Testis (tissue), 3 donors: ENCODE data around the gene CDK6. TPM values are rescaled to one million over a fixed set of nuclear protein-coding genes. Genes with fewer than 3 reads are reported as not detected.
A peak's percentile ranks its signal among the peaks of the same experiment; 100 is the strongest.

Experiments
- DNase-seq: peaks from one replicate; pipeline ENCODE4 v3.0.0-alpha.2; 2019
- H3K27ac ChIP-seq, 2 donors: fragments of 200-600 bp; sonication (generic); one replicate each; pipeline ENCODE4 v1.5.1; 2019
- H3K27me3 ChIP-seq: fragments of 200-600 bp; sonication (generic); one replicate; pipeline ENCODE4 v1.5.1; 2019
- H3K36me3 ChIP-seq: fragments of 200-600 bp; sonication (generic); one replicate; pipeline ENCODE4 v1.5.1; 2017; ENCODE audit warnings: low read depth; ENCODE audit errors: missing control alignments
- H3K4me1 ChIP-seq: fragments of 200-600 bp; sonication (generic); one replicate; pipeline ENCODE4 v1.5.1; 2019
- H3K4me3 ChIP-seq, 2 donors: fragments of 200-600 bp; sonication (generic); one replicate each; pipeline ENCODE4 v1.5.1; 2017 to 2019
- H3K9me3 ChIP-seq: fragments of 200-600 bp; sonication (generic); one replicate; pipeline ENCODE4 v1.5.1; 2017
- CTCF ChIP-seq, 3 experiments: fragments of 450-650 bp in 2 of 3; fragments of 200-600 bp in 1 of 3; sonication (generic) in 1 of 3; IDR thresholded peaks; one replicate each; pipeline ENCODE4 v1.5.1; 2016 to 2019; ENCODE audit warnings: antibody characterized with exemption in 3 of 3, mild to moderate bottlenecking in 2 of 3, moderate library complexity in 1 of 3
- POLR2A ChIP-seq: fragments of 450-650 bp; IDR thresholded peaks from one replicate; pipeline ENCODE4 v1.6.1; 2017; ENCODE audit warnings: antibody characterized with exemption, mild to moderate bottlenecking, moderate library complexity
- WGBS, 2 donors: methylation state at CpG; one replicate each; pipeline ENCODE4 v1.1.5; 2018; 5-methylcytosine and 5-hydroxymethylcytosine counted together
- intact Hi-C: fragments of 100-400 bp; cut with DNase I; formaldehyde crosslinking; loops from one replicate; pipeline ENCODE4 v1.15.1; 2023; ENCODE audit warnings: low total_unique reads
- polyA plus RNA-seq: library from polyadenylated mRNA; stranded (reverse); fragments of 350-450 nt; fragmentation: Illumina TruSeq; extraction: RNeasy Lipid Tissue Mini Kit (QIAGEN cat#74804); gene quantifications from one replicate; pipeline ENCODE4 v1.2.3, GENCODE V29; 2014; ENCODE audit warnings: low read depth, low replicate concordance; ENCODE audit not compliant: insufficient read depth
- total RNA-seq, 2 donors: library from RNA; depleted of rRNA; stranded (reverse); fragments of >200 nt; gene quantifications; one replicate each; pipeline ENCODE4 v1.2.3, GENCODE V29; 2016

Gene CDK6
- total and polyA plus RNA-seq, 3 donors from 2014 or later = 21.1 to 31.6 (median 22.8) TPM

- no peak overlapping the region for H3K4me3 ChIP-seq
- WGBS, 2 donors = 93 to 99% methylated on average over 4 of the region's 4 CpGs
- H3K9me3 ChIP-seq = no peaks in the 10 kb centered on the region
- DNase-seq = no peak
- no peaks in the 10 kb centered on the region for H3K27me3 ChIP-seq
- no peak overlapping the region for H3K27ac ChIP-seq
- no peaks in the 10 kb centered on the region for H3K36me3 ChIP-seq
- intact Hi-C loops = no loop called here
- no peak for TF ChIP-seq POLR2A
- no peak for TF ChIP-seq CTCF (IDR thresholded peaks at IDR 0.05)
- no peaks in the 10 kb centered on the region for H3K4me1 ChIP-seq
Measured at GRCh38 chr7:92720604-92721350, 115.6 kb downstream of the CDK6 start.

- TF ChIP-seq POLR2A (no peak), CTCF (IDR thresholded peaks at IDR 0.05) (no peak)
- intact Hi-C loops = no loop called here
- 73 to 75% methylated on average over 18 of the region's 18 CpGs for WGBS, 2 donors
- Histone ChIP-seq H3K27me3 (no peaks in the 10 kb centered on the region), H3K4me1 (no peaks in the 10 kb centered on the region), H3K9me3 (no peaks in the 10 kb centered on the region), H3K36me3 (no peaks in the 10 kb centered on the region), H3K4me3 (no peak overlapping the region), H3K27ac (peak overlapping the region; percentile 32 to 74)
- no peak for DNase-seq
Measured at GRCh38 chr7:92717993-92718716, 118.2 kb downstream of the CDK6 start.

- TF ChIP-seq POLR2A (no peak), CTCF (IDR thresholded peaks at IDR 0.05) (no peak)
- H3K27me3 ChIP-seq = no peaks in the 10 kb centered on the region
- intact Hi-C loops = no loop called here
- no peaks in the 10 kb centered on the region for H3K4me1 ChIP-seq
- no peak overlapping the region for H3K4me3 ChIP-seq
- 66 to 82% methylated on average over 7 of the region's 7 CpGs for WGBS, 2 donors
- no peaks in the 10 kb centered on the region for H3K9me3 ChIP-seq
- no peak overlapping the region for H3K27ac ChIP-seq
- no peak for DNase-seq
- H3K36me3 ChIP-seq = no peaks in the 10 kb centered on the region
Measured at GRCh38 chr7:92717623-92717992, 118.8 kb downstream of the CDK6 start.

- Histone ChIP-seq H3K27me3 (no peaks in the 10 kb centered on the region), H3K27ac (no peak overlapping the region), H3K36me3 (no peaks in the 10 kb centered on the region), H3K4me1 (no peaks in the 10 kb centered on the region), H3K9me3 (no peaks in the 10 kb centered on the region), H3K4me3 (no peak overlapping the region)
- TF ChIP-seq POLR2A = no peak
- no peak for TF ChIP-seq CTCF (IDR thresholded peaks at IDR 0.05)
- no peak for DNase-seq
- 88 to 96% methylated on average over 4 of the region's 4 CpGs for WGBS, 2 donors
- intact Hi-C loops = no loop called here
Measured at GRCh38 chr7:92716825-92717580, 119.4 kb downstream of the CDK6 start.
